Lower leg skin (tissue), 4 donors: ENCODE measurements around the gene E2F2. TPM values are rescaled to one million over a fixed set of nuclear protein-coding genes. Genes with fewer than 3 reads are reported as not detected.
"Not testable (repeated sequence)": the region's sequence is repeated elsewhere in the genome, so short reads cannot be mapped to it uniquely, and the experiment has no call there.

Source experiments
- DNase-seq, 2 donors: peaks; one replicate each; pipeline ENCODE4 v3.0.0-alpha.2; 2019; ENCODE audit warnings: low spot score in 2 of 2
- H3K4me3 ChIP-seq: fragments of 200-600 bp; sonication (generic); 2 replicates; pipeline ENCODE4 v1.5.1; 2017; ENCODE audit warnings: mild to moderate bottlenecking, low read depth; ENCODE audit not compliant: poor library complexity, severe bottlenecking
- CTCF ChIP-seq, 3 donors: fragments of 450-650 bp; IDR thresholded peaks; one replicate each; pipeline ENCODE4 v1.5.1; 2016; ENCODE audit warnings: antibody characterized with exemption in 3 of 3, mild to moderate bottlenecking in 3 of 3, moderate library complexity in 2 of 3
- POLR2A ChIP-seq, 2 donors: fragments of 450-650 bp; IDR thresholded peaks; one replicate each; pipeline ENCODE4 v1.6.1; 2016 to 2017; ENCODE audit warnings: antibody characterized with exemption in 2 of 2, mild to moderate bottlenecking in 1 of 2, moderate library complexity in 1 of 2
- WGBS, 2 donors: methylation state at CpG; one replicate each; pipeline ENCODE4 v1.1.5; 2018; 5-methylcytosine and 5-hydroxymethylcytosine counted together
- intact Hi-C: fragments of 100-400 bp; cut with DNase I; formaldehyde crosslinking; loops from one replicate; pipeline ENCODE4 v1.15.0; 2023; ENCODE audit warnings: low total_unique reads
- total RNA-seq, 4 donors: library from RNA; depleted of rRNA; stranded (reverse); fragments of >200 nt; gene quantifications; one replicate each; pipeline ENCODE4 v1.1.0, GENCODE V29; 2016

The E2F2 gene
- total RNA-seq, 4 donors from 2014 or later = 6.0 to 12.1 (median 9.0) TPM

- no peak overlapping the region for H3K4me3 ChIP-seq
- no peak for DNase-seq
- WGBS, 2 donors = 94 to 95% methylated on average over 6 of the region's 6 CpGs
- intact Hi-C loops = no loop called here
- no peak for TF ChIP-seq CTCF (IDR thresholded peaks at IDR 0.05)
- TF ChIP-seq POLR2A (IDR thresholded peaks at IDR 0.05) = no peak
These were observed 25.2 kb downstream of the E2F2 start for GRCh38 chr1:23505851-23506250.

- DNase-seq, intact Hi-C loops, H3K4me3 ChIP-seq: not testable (repeated sequence)
- 76 to 84% methylated on average over 17 to 20 of the region's 24 CpGs for WGBS, 2 donors
These were observed 26.9 kb downstream of the E2F2 start for GRCh38 chr1:23504156-23504555.

GRCh38 chr1:23502951-23503350 lies 28.1 kb downstream of the E2F2 start:
- DNase-seq = no peak

GRCh38 chr1:23500466-23500865 lies 30.6 kb downstream of the E2F2 start:
- no peak for DNase-seq
- TF ChIP-seq POLR2A (IDR thresholded peaks at IDR 0.05) (no peak), CTCF (IDR thresholded peaks at IDR 0.05) (no peak)
- H3K4me3 ChIP-seq = no peak overlapping the region
- intact Hi-C loops = no loop called here
- 26% methylated on average over 2 of the region's 2 CpGs for WGBS, 2 donors

More at GRCh38 chr1:23502951-23503350, 28.1 kb downstream of the E2F2 start:
- WGBS, 2 donors = 67 to 77% methylated on average over 6 of the region's 6 CpGs
- H3K4me3 ChIP-seq = no peak overlapping the region
- intact Hi-C loops = no loop called here
- TF ChIP-seq CTCF (IDR thresholded peaks at IDR 0.05) (no peak), POLR2A (IDR thresholded peaks at IDR 0.05) (no peak)

- whole genome bisulfite sequencing, 2 donors = 78 to 79% methylated on average over 3 of the region's 3 CpGs
- no peak for TF ChIP-seq CTCF (IDR thresholded peaks at IDR 0.05)
- TF ChIP-seq POLR2A (IDR thresholded peaks at IDR 0.05) = no peak
- DNase-seq = no peak
- H3K4me3 ChIP-seq = no peak overlapping the region
- intact Hi-C loops = loop anchor here (5.0 kb wide), 1 partner anchor 44 kb away; no protein-coding TSS in a partner anchor
These were observed 33.1 kb downstream of the E2F2 start for GRCh38 chr1:23497777-23498439.

GRCh38 chr1:23496490-23497181 lies 34.4 kb downstream of the E2F2 start:
- intact Hi-C loops = loop anchor here (5.0 kb wide), 1 partner anchor 46 kb away; no protein-coding TSS in a partner anchor
- WGBS, 2 donors = 71 to 77% methylated on average over 7 of the region's 7 CpGs
- no peak for DNase-seq
- no peak overlapping the region for H3K4me3 ChIP-seq
- no peak for TF ChIP-seq CTCF (IDR thresholded peaks at IDR 0.05)
- TF ChIP-seq POLR2A (IDR thresholded peaks at IDR 0.05) = no peak

- WGBS, 2 donors = 83 to 94% methylated on average over 6 of the region's 6 CpGs
- intact Hi-C loops = loop anchor here (5.0 kb wide), 1 partner anchor 47 kb away; no protein-coding TSS in a partner anchor
- DNase-seq, H3K4me3 ChIP-seq: not testable (repeated sequence)
These were observed 36.2 kb downstream of the E2F2 start for GRCh38 chr1:23494836-23495235.

- intact Hi-C loops, H3K4me3 ChIP-seq, DNase-seq: not testable (repeated sequence)
- 88% methylated on average over 6 of the region's 6 CpGs for WGBS, 2 donors
These were observed 38.3 kb downstream of the E2F2 start for GRCh38 chr1:23492776-23493175.
